Measurements from ENCODE around the gene PANX2.

DNA sequence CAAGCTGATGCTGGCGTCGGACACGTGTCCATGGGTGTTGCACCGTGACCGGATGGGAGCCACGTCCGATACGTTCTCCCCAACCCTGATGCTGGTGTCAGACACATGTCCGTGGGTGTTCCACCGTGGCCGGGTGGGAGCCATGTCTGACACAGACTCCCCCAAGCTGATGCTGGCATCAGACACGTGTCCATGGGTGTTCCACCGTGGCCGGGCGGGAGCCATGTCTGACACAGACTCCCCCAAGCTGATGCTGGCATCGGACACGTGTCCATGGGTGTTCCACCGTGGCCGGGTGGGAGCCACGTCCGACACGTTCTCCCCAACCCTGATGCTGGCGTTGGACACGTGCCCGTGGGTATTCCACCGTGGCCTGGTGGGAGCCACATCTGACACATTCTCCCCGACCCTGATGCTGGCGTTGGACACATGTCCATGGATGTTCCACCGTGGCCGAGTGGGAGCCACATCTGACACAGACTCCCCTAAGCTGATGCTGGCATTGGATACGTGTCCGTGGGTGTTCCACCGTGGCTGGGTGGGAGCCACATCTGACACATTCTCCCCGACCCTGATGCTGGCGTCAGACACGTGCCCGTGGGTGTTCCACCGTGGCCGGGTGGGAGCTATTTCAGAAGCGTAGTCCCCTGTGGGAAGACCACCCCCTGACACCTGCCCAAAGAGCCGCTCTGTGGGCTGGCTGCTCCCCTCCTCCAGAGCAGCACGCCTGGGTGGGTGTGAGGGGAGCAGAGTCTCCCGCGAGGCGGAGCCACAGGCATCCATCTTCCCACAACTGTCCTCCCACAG is 50.3 kb downstream of the PANX2 start:
- TF ChIP-seq POLR2A (IDR thresholded peaks at IDR 0.05; ENCODE audit: low read length) (no peak), GATA1 (IDR thresholded peaks at IDR 0.05; ENCODE audit: low read depth, low read length) (no peak)

All from erythroblast (primary cell).